ENCODE data around the gene NEURL1.

The NEURL1 gene

GRCh38 chr10:103533827-103534226 lies 40.3 kb downstream of the NEURL1 start:
- 89% methylated on average over 5 of the region's 7 CpGs for WGBS
- Histone ChIP-seq H3K79me1 (replicated peaks; ENCODE audit: low read length, poor library complexity, severe bottlenecking) (no peaks in the 10 kb centered on the region), H3K27me3 (ENCODE audit: control insufficient read depth in 1 of 2, insufficient read depth in 1 of 2, low read length in 2 of 2) (peaks cover 31 to 44% of the 10 kb centered on the region in 2 experiments), H3K9me3 (ENCODE audit: control insufficient read depth, low read length) (peaks cover 15% of the 10 kb centered on the region), H3K36me3 (ENCODE audit: control insufficient read depth in 1 of 2, insufficient read depth in 2 of 2, low read depth in 1 of 2, low read length in 2 of 2) (no peaks in the 10 kb centered on the region), H3K14ac (ENCODE audit: low read length in 2 of 2) (no peak overlapping the region), H3K18ac (ENCODE audit: low read depth in 1 of 2, low read length in 2 of 2) (no peak overlapping the region), H3K4me1 (ENCODE audit: control insufficient read depth, insufficient read depth, low read depth, low read length) (no peaks in the 10 kb centered on the region), H2AFZ (ENCODE audit: low read depth, low read length) (no peak overlapping the region), H2BK15ac (ENCODE audit: low read depth, poor library complexity, severe bottlenecking) (no peak overlapping the region), H3K4me2 (ENCODE audit: low read length, poor library complexity, severe bottlenecking) (no peak overlapping the region), H2BK120ac (ENCODE audit: low read depth, low read length) (no peak overlapping the region), H2BK12ac (ENCODE audit: low read length in 2 of 2) (no peak overlapping the region), H4K8ac (ENCODE audit: low read length) (no peak overlapping the region), H3K9ac (ENCODE audit: low read length) (no peak overlapping the region), H3K23ac (ENCODE audit: low read length in 2 of 2) (no peak overlapping the region), H3K27ac (ENCODE audit: low read length, poor library complexity, severe bottlenecking) (no peak overlapping the region), H3K4me3 (ENCODE audit: insufficient read depth in 1 of 2, low read depth in 1 of 2, low read length in 2 of 2) (no peak overlapping the region), H3K4ac (ENCODE audit: low read depth in 1 of 2, low read length in 2 of 2) (no peak overlapping the region), H4K91ac (ENCODE audit: low read length) (no peak overlapping the region), H2AK5ac (ENCODE audit: low read length, severe bottlenecking) (no peak overlapping the region), H2BK5ac (ENCODE audit: low read depth, low read length, poor library complexity, severe bottlenecking) (no peak overlapping the region)
- no peak for DNase-seq

GRCh38 chr10:103534621-103535498 lies 41.4 kb downstream of the NEURL1 start:
- no peak overlapping the region for H2AFZ ChIP-seq (ENCODE audit: low read depth, low read length)
- H3K4me3 ChIP-seq (ENCODE audit: insufficient read depth in 1 of 2, low read depth in 1 of 2, low read length in 2 of 2), result no peak overlapping the region
- no peak overlapping the region for H2BK5ac ChIP-seq (ENCODE audit: low read depth, low read length, poor library complexity, severe bottlenecking)
- no peak overlapping the region for H2AK5ac ChIP-seq (ENCODE audit: low read length, severe bottlenecking)
- 80% methylated on average over 3 of the region's 3 CpGs for WGBS
- H2BK15ac ChIP-seq (ENCODE audit: low read depth, poor library complexity, severe bottlenecking), result no peak overlapping the region
- no peak overlapping the region for H3K18ac ChIP-seq (ENCODE audit: low read depth in 1 of 2, low read length in 2 of 2)
- no peak overlapping the region for H3K9ac ChIP-seq (ENCODE audit: low read length)
- no peaks in the 10 kb centered on the region for H3K4me1 ChIP-seq (ENCODE audit: control insufficient read depth, insufficient read depth, low read depth, low read length)
- no peak overlapping the region for H2BK12ac ChIP-seq (ENCODE audit: low read length in 2 of 2)
- H3K4me2 ChIP-seq (ENCODE audit: low read length, poor library complexity, severe bottlenecking), result no peak overlapping the region
- H3K36me3 ChIP-seq (ENCODE audit: control insufficient read depth in 1 of 2, insufficient read depth in 2 of 2, low read depth in 1 of 2, low read length in 2 of 2), result no peaks in the 10 kb centered on the region
- H3K79me1 ChIP-seq (replicated peaks; ENCODE audit: low read length, poor library complexity, severe bottlenecking), result no peaks in the 10 kb centered on the region
- H3K4ac ChIP-seq (ENCODE audit: low read depth in 1 of 2, low read length in 2 of 2), result no peak overlapping the region
- no peak overlapping the region for H4K8ac ChIP-seq (ENCODE audit: low read length)
- H3K27ac ChIP-seq (ENCODE audit: low read length, poor library complexity, severe bottlenecking), result no peak overlapping the region
- H3K27me3 ChIP-seq (ENCODE audit: control insufficient read depth in 1 of 2, insufficient read depth in 1 of 2, low read length in 2 of 2), result peaks cover 39 to 54% of the 10 kb centered on the region in 2 experiments
- DNase-seq, result no peak
- no peak overlapping the region for H3K23ac ChIP-seq (ENCODE audit: low read length in 2 of 2)
- peaks cover 7% of the 10 kb centered on the region for H3K9me3 ChIP-seq (ENCODE audit: control insufficient read depth, low read length)
- no peak overlapping the region for H4K91ac ChIP-seq (ENCODE audit: low read length)
- H3K14ac ChIP-seq (ENCODE audit: low read length in 2 of 2), result no peak overlapping the region
- H2BK120ac ChIP-seq (ENCODE audit: low read depth, low read length), result no peak overlapping the region

- WGBS, result 85% methylated on average over 2 of the region's 2 CpGs
- DNase-seq, result no peak
- Histone ChIP-seq H3K36me3 (ENCODE audit: control insufficient read depth in 1 of 2, insufficient read depth in 2 of 2, low read depth in 1 of 2, low read length in 2 of 2) (no peaks in the 10 kb centered on the region), H3K9me3 (ENCODE audit: control insufficient read depth, low read length) (peaks cover under 1% of the 10 kb centered on the region), H3K23ac (ENCODE audit: low read length in 2 of 2) (no peak overlapping the region), H3K4me1 (ENCODE audit: control insufficient read depth, insufficient read depth, low read depth, low read length) (no peaks in the 10 kb centered on the region), H3K4me3 (ENCODE audit: insufficient read depth in 1 of 2, low read depth in 1 of 2, low read length in 2 of 2) (no peak overlapping the region), H2AK5ac (ENCODE audit: low read length, severe bottlenecking) (no peak overlapping the region), H4K91ac (ENCODE audit: low read length) (no peak overlapping the region), H2BK15ac (ENCODE audit: low read depth, poor library complexity, severe bottlenecking) (no peak overlapping the region), H2AFZ (ENCODE audit: low read depth, low read length) (no peak overlapping the region), H2BK12ac (ENCODE audit: low read length in 2 of 2) (no peak overlapping the region), H4K8ac (ENCODE audit: low read length) (no peak overlapping the region), H3K27ac (ENCODE audit: low read length, poor library complexity, severe bottlenecking) (no peak overlapping the region), H3K4ac (ENCODE audit: low read depth in 1 of 2, low read length in 2 of 2) (no peak overlapping the region), H2BK120ac (ENCODE audit: low read depth, low read length) (no peak overlapping the region), H3K14ac (ENCODE audit: low read length in 2 of 2) (no peak overlapping the region), H3K27me3 (ENCODE audit: control insufficient read depth in 1 of 2, insufficient read depth in 1 of 2, low read length in 2 of 2) (peaks cover 41 to 61% of the 10 kb centered on the region in 2 experiments), H3K9ac (ENCODE audit: low read length) (no peak overlapping the region), H3K18ac (ENCODE audit: low read depth in 1 of 2, low read length in 2 of 2) (no peak overlapping the region), H3K4me2 (ENCODE audit: low read length, poor library complexity, severe bottlenecking) (no peak overlapping the region), H2BK5ac (ENCODE audit: low read depth, low read length, poor library complexity, severe bottlenecking) (no peak overlapping the region), H3K79me1 (replicated peaks; ENCODE audit: low read length, poor library complexity, severe bottlenecking) (no peaks in the 10 kb centered on the region)
Observed at GRCh38 chr10:103535595-103535994, 42.1 kb downstream of the NEURL1 start.

- Histone ChIP-seq H2AFZ (ENCODE audit: low read depth, low read length) (no peak overlapping the region), H3K4ac (ENCODE audit: low read depth in 1 of 2, low read length in 2 of 2) (no peak overlapping the region), H3K14ac (ENCODE audit: low read length in 2 of 2) (no peak overlapping the region), H2BK120ac (ENCODE audit: low read depth, low read length) (no peak overlapping the region), H3K4me3 (ENCODE audit: insufficient read depth in 1 of 2, low read depth in 1 of 2, low read length in 2 of 2) (no peak overlapping the region), H2BK12ac (ENCODE audit: low read length in 2 of 2) (no peak overlapping the region), H2AK5ac (ENCODE audit: low read length, severe bottlenecking) (no peak overlapping the region), H3K4me1 (ENCODE audit: control insufficient read depth, insufficient read depth, low read depth, low read length) (peaks cover 7% of the 10 kb centered on the region), H2BK5ac (ENCODE audit: low read depth, low read length, poor library complexity, severe bottlenecking) (no peak overlapping the region), H3K27me3 (ENCODE audit: control insufficient read depth in 1 of 2, insufficient read depth in 1 of 2, low read length in 2 of 2) (peaks cover 76 to 88% of the 10 kb centered on the region in 2 experiments), H2BK15ac (ENCODE audit: low read depth, poor library complexity, severe bottlenecking) (no peak overlapping the region), H3K9ac (ENCODE audit: low read length) (no peak overlapping the region), H4K8ac (ENCODE audit: low read length) (no peak overlapping the region), H3K27ac (ENCODE audit: low read length, poor library complexity, severe bottlenecking) (no peak overlapping the region), H3K79me1 (replicated peaks; ENCODE audit: low read length, poor library complexity, severe bottlenecking) (no peaks in the 10 kb centered on the region), H3K18ac (ENCODE audit: low read depth in 1 of 2, low read length in 2 of 2) (no peak overlapping the region), H3K23ac (ENCODE audit: low read length in 2 of 2) (no peak overlapping the region), H3K36me3 (ENCODE audit: control insufficient read depth in 1 of 2, insufficient read depth in 2 of 2, low read depth in 1 of 2, low read length in 2 of 2) (no peaks in the 10 kb centered on the region), H3K4me2 (ENCODE audit: low read length, poor library complexity, severe bottlenecking) (no peak overlapping the region), H4K91ac (ENCODE audit: low read length) (no peak overlapping the region), H3K9me3 (ENCODE audit: control insufficient read depth, low read length) (no peaks in the 10 kb centered on the region)
- no peak for DNase-seq
- no CpG with 5 or more reads among the region's 1 CpG for whole genome bisulfite sequencing
Observed at GRCh38 chr10:103539751-103540150, 46.2 kb downstream of the NEURL1 start.
